ENCODE data around the gene UBE2Q2.

The UBE2Q2 gene

DNA sequence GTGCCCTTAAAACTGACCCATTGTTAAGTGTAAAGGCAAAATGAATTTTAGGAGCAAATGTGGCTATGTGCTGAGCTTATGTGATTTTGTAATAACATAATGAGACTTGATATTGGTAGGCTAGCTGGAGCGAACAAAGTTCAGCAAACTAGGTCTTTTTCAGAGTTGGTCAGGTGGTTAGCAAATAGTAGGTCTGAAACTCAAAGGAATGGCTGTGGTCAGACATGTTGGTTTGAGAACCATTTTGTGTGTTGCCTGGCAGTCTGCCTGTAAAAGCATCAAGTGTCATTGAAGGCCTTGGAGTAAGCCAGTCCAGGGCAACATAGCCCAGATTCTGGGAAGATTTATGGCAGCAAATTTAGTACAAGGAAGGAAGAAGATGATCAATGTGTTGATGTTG, 76.8 kb downstream of the UBE2Q2 start:
- H2BK15ac ChIP-seq (ENCODE audit: low read length) = no peak overlapping the region
- no peak overlapping the region for H3K23ac ChIP-seq (ENCODE audit: low read depth, low read length, poor library complexity)
- no peaks in the 10 kb centered on the region for H3K4me1 ChIP-seq (ENCODE audit: control insufficient read depth in 2 of 2, insufficient read depth in 1 of 2, low read depth in 1 of 2, low read length in 2 of 2)
- no peak overlapping the region for H3K4me3 ChIP-seq (ENCODE audit: low read length in 2 of 2)
- no peak overlapping the region for H2AK5ac ChIP-seq (ENCODE audit: low read depth, low read length)
- H4K91ac ChIP-seq (ENCODE audit: low read depth, low read length, poor library complexity) = no peak overlapping the region
- H4K8ac ChIP-seq (ENCODE audit: low read depth, low read length) = no peak overlapping the region
- H3K79me1 ChIP-seq (ENCODE audit: low read depth, low read length) = no peaks in the 10 kb centered on the region
- H2AFZ ChIP-seq (ENCODE audit: low read length) = no peak overlapping the region
- no peak overlapping the region for H2BK12ac ChIP-seq (ENCODE audit: low read length)
- H3K36me3 ChIP-seq (replicated peaks in 1 of 2; ENCODE audit: control insufficient read depth in 2 of 2, insufficient read depth in 2 of 2, low read length in 2 of 2) = peaks cover 19 to 93% of the 10 kb centered on the region in 2 donors
- no peak overlapping the region for H3K4me2 ChIP-seq (ENCODE audit: insufficient read depth, low read length, poor library complexity, severe bottlenecking)
- no peak overlapping the region for H3K9ac ChIP-seq (ENCODE audit: low read depth, low read length, poor library complexity)
- H3K18ac ChIP-seq (ENCODE audit: low read length) = no peak overlapping the region
- no peak overlapping the region for H3K14ac ChIP-seq (ENCODE audit: low read length)
- DNase-seq (ENCODE audit: low spot score) = no peak
- H3K4ac ChIP-seq (ENCODE audit: low read length) = no peak overlapping the region
- no peak overlapping the region for H2BK120ac ChIP-seq (ENCODE audit: low read depth, low read length)
- no peak overlapping the region for H3K27ac ChIP-seq (replicated peaks; ENCODE audit: low read length)
- H2BK5ac ChIP-seq (ENCODE audit: low read length) = no peak overlapping the region
- no CpG with 5 or more reads among the region's 1 CpG for WGBS, 2 donors (ENCODE audit: extremely low coverage in 2 of 2, insufficient read length in 2 of 2, insufficient replicate concordance in 1 of 2)
- no peaks in the 10 kb centered on the region for H3K9me3 ChIP-seq (replicated peaks in 1 of 2; ENCODE audit: control insufficient read depth in 2 of 2, insufficient read depth in 1 of 2, low read depth in 1 of 2, low read length in 2 of 2)
- H3K27me3 ChIP-seq (ENCODE audit: control insufficient read depth in 3 of 3, insufficient read depth in 3 of 3, low read depth in 1 of 3, low read length in 3 of 3) = no peaks in the 10 kb centered on the region

DNA sequence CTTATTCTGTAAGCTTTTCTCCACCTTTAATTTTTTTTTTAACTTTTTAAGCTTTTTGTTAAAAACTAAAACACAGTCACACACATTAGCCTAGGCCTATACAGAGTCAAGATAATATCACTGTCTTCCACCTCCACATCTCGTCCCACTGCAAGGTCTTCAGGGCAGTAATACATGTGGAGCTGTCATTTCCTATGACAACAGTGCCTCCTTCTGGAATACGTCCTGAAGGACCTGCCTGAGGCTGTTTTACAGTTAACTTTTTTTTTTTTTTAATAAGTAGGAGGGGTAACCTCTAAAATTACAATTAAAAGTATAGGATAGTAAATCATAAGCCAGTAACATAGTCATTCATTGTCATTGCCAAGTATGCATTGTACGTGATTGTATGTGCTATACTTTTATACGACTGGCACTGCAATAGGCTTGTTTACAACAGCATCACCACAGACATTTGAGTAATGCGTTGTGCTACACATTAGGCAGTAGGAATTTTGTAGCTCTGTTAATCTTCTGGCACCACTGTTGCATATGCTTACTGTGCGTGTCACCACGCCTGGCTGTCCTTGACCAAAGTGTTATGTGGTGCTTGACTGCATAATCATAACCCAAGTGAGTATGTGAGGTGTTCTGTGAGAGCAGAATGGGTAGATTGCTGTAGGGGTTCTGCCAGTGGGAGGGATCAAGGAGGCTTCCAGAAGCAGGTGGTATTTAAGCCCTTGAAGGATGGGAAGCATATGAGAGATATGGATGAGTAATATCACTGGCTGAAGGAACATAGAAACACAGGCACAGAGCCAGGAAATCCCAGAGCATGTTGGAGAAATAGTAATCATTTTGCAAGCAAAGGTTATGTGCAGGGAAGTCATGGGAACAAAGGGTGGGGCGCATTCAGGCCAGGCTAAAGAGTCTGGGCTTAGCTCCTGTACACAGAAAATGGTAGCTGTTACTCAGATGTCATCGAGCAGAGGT, 78.8 kb downstream of the UBE2Q2 start:
- H4K91ac ChIP-seq (ENCODE audit: low read depth, low read length, poor library complexity) = no peak overlapping the region
- no peak overlapping the region for H3K4me3 ChIP-seq (ENCODE audit: low read length in 2 of 2)
- no peak overlapping the region for H3K18ac ChIP-seq (ENCODE audit: low read length)
- no peak overlapping the region for H3K23ac ChIP-seq (ENCODE audit: low read depth, low read length, poor library complexity)
- no peak overlapping the region for H2AFZ ChIP-seq (ENCODE audit: low read length)
- no peak overlapping the region for H3K27ac ChIP-seq (replicated peaks; ENCODE audit: low read length)
- no peaks in the 10 kb centered on the region for H3K27me3 ChIP-seq (ENCODE audit: control insufficient read depth in 3 of 3, insufficient read depth in 3 of 3, low read depth in 1 of 3, low read length in 3 of 3)
- no CpG with 5 or more reads among the region's 9 CpGs for WGBS, 2 donors (ENCODE audit: extremely low coverage in 2 of 2, insufficient read length in 2 of 2, insufficient replicate concordance in 1 of 2)
- no peak overlapping the region for H3K9ac ChIP-seq (ENCODE audit: low read depth, low read length, poor library complexity)
- no peak overlapping the region for H2AK5ac ChIP-seq (ENCODE audit: low read depth, low read length)
- H3K14ac ChIP-seq (ENCODE audit: low read length) = no peak overlapping the region
- peaks cover 16 to 97% of the 10 kb centered on the region in 2 donors for H3K36me3 ChIP-seq (replicated peaks in 1 of 2; ENCODE audit: control insufficient read depth in 2 of 2, insufficient read depth in 2 of 2, low read length in 2 of 2)
- no peak overlapping the region for H3K4me2 ChIP-seq (ENCODE audit: insufficient read depth, low read length, poor library complexity, severe bottlenecking)
- H4K8ac ChIP-seq (ENCODE audit: low read depth, low read length) = no peak overlapping the region
- no peak overlapping the region for H2BK120ac ChIP-seq (ENCODE audit: low read depth, low read length)
- no peaks in the 10 kb centered on the region for H3K4me1 ChIP-seq (ENCODE audit: control insufficient read depth in 2 of 2, insufficient read depth in 1 of 2, low read depth in 1 of 2, low read length in 2 of 2)
- H3K79me1 ChIP-seq (ENCODE audit: low read depth, low read length) = no peaks in the 10 kb centered on the region
- no peak overlapping the region for H2BK15ac ChIP-seq (ENCODE audit: low read length)
- DNase-seq (ENCODE audit: low spot score) = no peak
- no peak overlapping the region for H3K4ac ChIP-seq (ENCODE audit: low read length)
- H2BK12ac ChIP-seq (ENCODE audit: low read length) = no peak overlapping the region
- no peak overlapping the region for H2BK5ac ChIP-seq (ENCODE audit: low read length)
- H3K9me3 ChIP-seq (replicated peaks in 1 of 2; ENCODE audit: control insufficient read depth in 2 of 2, insufficient read depth in 1 of 2, low read depth in 1 of 2, low read length in 2 of 2) = no peaks in the 10 kb centered on the region

DNA sequence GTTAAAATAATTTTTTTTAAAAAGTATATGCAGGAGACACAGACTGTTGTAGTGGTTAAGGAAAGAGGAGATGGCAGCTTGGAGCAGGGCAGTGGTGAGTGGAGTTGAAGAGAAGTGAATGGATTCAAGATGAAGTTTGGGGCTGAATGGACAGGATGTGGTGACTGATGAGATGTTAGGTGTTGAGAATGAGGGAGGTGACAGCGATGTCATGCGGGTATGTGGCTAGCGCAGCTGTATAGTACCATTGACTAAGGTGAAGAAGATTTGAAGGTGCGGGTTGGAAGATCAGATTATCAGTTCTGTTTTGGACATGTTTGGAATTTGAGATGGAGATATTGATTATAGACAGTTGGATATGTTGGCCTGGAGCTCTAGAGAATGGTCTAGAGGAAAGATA, 80.5 kb downstream of the UBE2Q2 start:
- H2BK12ac ChIP-seq (ENCODE audit: low read length) = no peak overlapping the region
- peaks cover 15 to 95% of the 10 kb centered on the region in 2 donors for H3K36me3 ChIP-seq (replicated peaks in 1 of 2; ENCODE audit: control insufficient read depth in 2 of 2, insufficient read depth in 2 of 2, low read length in 2 of 2)
- H3K27ac ChIP-seq (replicated peaks; ENCODE audit: low read length) = no peak overlapping the region
- H2BK120ac ChIP-seq (ENCODE audit: low read depth, low read length) = no peak overlapping the region
- no peak overlapping the region for H3K14ac ChIP-seq (ENCODE audit: low read length)
- no peak overlapping the region for H3K4ac ChIP-seq (ENCODE audit: low read length)
- H3K9me3 ChIP-seq (replicated peaks in 1 of 2; ENCODE audit: control insufficient read depth in 2 of 2, insufficient read depth in 1 of 2, low read depth in 1 of 2, low read length in 2 of 2) = no peaks in the 10 kb centered on the region
- H2BK15ac ChIP-seq (ENCODE audit: low read length) = no peak overlapping the region
- no peaks in the 10 kb centered on the region for H3K79me1 ChIP-seq (ENCODE audit: low read depth, low read length)
- no peak overlapping the region for H3K9ac ChIP-seq (ENCODE audit: low read depth, low read length, poor library complexity)
- H2BK5ac ChIP-seq (ENCODE audit: low read length) = no peak overlapping the region
- no peak overlapping the region for H4K8ac ChIP-seq (ENCODE audit: low read depth, low read length)
- H2AK5ac ChIP-seq (ENCODE audit: low read depth, low read length) = no peak overlapping the region
- H3K4me2 ChIP-seq (ENCODE audit: insufficient read depth, low read length, poor library complexity, severe bottlenecking) = no peak overlapping the region
- DNase-seq (ENCODE audit: low spot score) = no peak
- no peaks in the 10 kb centered on the region for H3K27me3 ChIP-seq (ENCODE audit: control insufficient read depth in 3 of 3, insufficient read depth in 3 of 3, low read depth in 1 of 3, low read length in 3 of 3)
- no peak overlapping the region for H2AFZ ChIP-seq (ENCODE audit: low read length)
- no peaks in the 10 kb centered on the region for H3K4me1 ChIP-seq (ENCODE audit: control insufficient read depth in 2 of 2, insufficient read depth in 1 of 2, low read depth in 1 of 2, low read length in 2 of 2)
- no peak overlapping the region for H4K91ac ChIP-seq (ENCODE audit: low read depth, low read length, poor library complexity)
- H3K4me3 ChIP-seq (ENCODE audit: low read length in 2 of 2) = no peak overlapping the region
- H3K23ac ChIP-seq (ENCODE audit: low read depth, low read length, poor library complexity) = no peak overlapping the region
- H3K18ac ChIP-seq (ENCODE audit: low read length) = no peak overlapping the region
- WGBS, 2 donors (ENCODE audit: extremely low coverage in 2 of 2, insufficient read length in 2 of 2, insufficient replicate concordance in 1 of 2) = 100% methylated on average over 1 of the region's 4 CpGs; no CpG with 5 or more reads in 1 of the 2 donors

GRCh38 chr15:75924576-75924975, 81.3 kb downstream of the UBE2Q2 start:
- H3K9me3 ChIP-seq (replicated peaks in 1 of 2; ENCODE audit: control insufficient read depth in 2 of 2, insufficient read depth in 1 of 2, low read depth in 1 of 2, low read length in 2 of 2) = no peaks in the 10 kb centered on the region
- no peak overlapping the region for H4K8ac ChIP-seq (ENCODE audit: low read depth, low read length)
- no peak overlapping the region for H2BK5ac ChIP-seq (ENCODE audit: low read length)
- no peak overlapping the region for H3K27ac ChIP-seq (replicated peaks; ENCODE audit: low read length)
- no peaks in the 10 kb centered on the region for H3K79me1 ChIP-seq (ENCODE audit: low read depth, low read length)
- H3K18ac ChIP-seq (ENCODE audit: low read length) = no peak overlapping the region
- no peaks in the 10 kb centered on the region for H3K27me3 ChIP-seq (ENCODE audit: control insufficient read depth in 3 of 3, insufficient read depth in 3 of 3, low read depth in 1 of 3, low read length in 3 of 3)
- no peak overlapping the region for H3K4me2 ChIP-seq (ENCODE audit: insufficient read depth, low read length, poor library complexity, severe bottlenecking)
- H3K9ac ChIP-seq (ENCODE audit: low read depth, low read length, poor library complexity) = peak overlapping the region; percentile 38
- H3K4me1 ChIP-seq (ENCODE audit: control insufficient read depth in 2 of 2, insufficient read depth in 1 of 2, low read depth in 1 of 2, low read length in 2 of 2) = no peaks in the 10 kb centered on the region
- H2BK12ac ChIP-seq (ENCODE audit: low read length) = no peak overlapping the region
- H2AK5ac ChIP-seq (ENCODE audit: low read depth, low read length) = no peak overlapping the region
- no peak overlapping the region for H3K23ac ChIP-seq (ENCODE audit: low read depth, low read length, poor library complexity)
- no peak overlapping the region for H2BK15ac ChIP-seq (ENCODE audit: low read length)
- no peak overlapping the region for H3K14ac ChIP-seq (ENCODE audit: low read length)
- no peak overlapping the region for H2BK120ac ChIP-seq (ENCODE audit: low read depth, low read length)
- H3K4me3 ChIP-seq (ENCODE audit: low read length in 2 of 2) = no peak overlapping the region
- no peak overlapping the region for H3K4ac ChIP-seq (ENCODE audit: low read length)
- H2AFZ ChIP-seq (ENCODE audit: low read length) = no peak overlapping the region
- WGBS, 2 donors (ENCODE audit: extremely low coverage in 2 of 2, insufficient read length in 2 of 2, insufficient replicate concordance in 1 of 2) = no CpG with 5 or more reads among the region's 1 CpG
- no peak for DNase-seq (ENCODE audit: low spot score)
- H3K36me3 ChIP-seq (replicated peaks in 1 of 2; ENCODE audit: control insufficient read depth in 2 of 2, insufficient read depth in 2 of 2, low read length in 2 of 2) = peaks cover 14 to 95% of the 10 kb centered on the region in 2 donors
- H4K91ac ChIP-seq (ENCODE audit: low read depth, low read length, poor library complexity) = no peak overlapping the region
